ENCODE data around the gene WIPF2.

- no peak for TF ChIP-seq EP300 (IDR thresholded peaks at IDR 0.05)
- no peak for TF ChIP-seq POLR2A (IDR thresholded peaks at IDR 0.05)
Observed at GRCh38 chr17:40171750-40172149, 47.4 kb upstream of the WIPF2 start.

All from ovary (tissue), 1 donor.